Lower leg skin (tissue), 4 donors: Measurements from ENCODE around the gene CTPS2. TPM values are rescaled to one million over a fixed set of nuclear protein-coding genes. Genes with fewer than 3 reads are reported as not detected.

Experiments
- DNase-seq, 2 donors: peaks; one replicate each; pipeline ENCODE4 v3.0.0-alpha.2; 2019; ENCODE audit warnings: low spot score in 2 of 2
- H3K4me3 ChIP-seq: fragments of 200-600 bp; sonication (generic); 2 replicates; pipeline ENCODE4 v1.5.1; 2017; ENCODE audit warnings: mild to moderate bottlenecking, low read depth; ENCODE audit not compliant: poor library complexity, severe bottlenecking
- POLR2A ChIP-seq, 2 donors: fragments of 450-650 bp; IDR thresholded peaks; one replicate each; pipeline ENCODE4 v1.6.1; 2016 to 2017; ENCODE audit warnings: antibody characterized with exemption in 2 of 2, mild to moderate bottlenecking in 1 of 2, moderate library complexity in 1 of 2
- WGBS, 2 donors: methylation state at CpG; one replicate each; pipeline ENCODE4 v1.1.5; 2018; 5-methylcytosine and 5-hydroxymethylcytosine counted together
- intact Hi-C: fragments of 100-400 bp; cut with DNase I; formaldehyde crosslinking; loops from one replicate; pipeline ENCODE4 v1.15.0; 2023; ENCODE audit warnings: low total_unique reads
- total RNA-seq, 4 donors: library from RNA; depleted of rRNA; stranded (reverse); fragments of >200 nt; gene quantifications; one replicate each; pipeline ENCODE4 v1.1.0, GENCODE V29; 2016
- TF ChIP-seq, protein P1 (sequence below), 3 donors: fragments of 450-650 bp; IDR thresholded peaks; one replicate each; pipeline ENCODE4 v1.5.1; 2016; ENCODE audit warnings: antibody characterized with exemption in 3 of 3, mild to moderate bottlenecking in 3 of 3, moderate library complexity in 2 of 3

The CTPS2 gene
- total RNA-seq, 4 donors from 2014 or later: 6.7 to 11.1 (median 9.3) TPM

GRCh38 chrX:16696956-16697355 is 15.5 kb downstream of the CTPS2 start:
- DNase-seq: no peak
- intact Hi-C loops: loop anchor here (10.0 kb wide), 1 partner anchor 262 kb away; no protein-coding TSS in a partner anchor
- TF ChIP-seq POLR2A (IDR thresholded peaks at IDR 0.05): no peak
- TF ChIP-seq, protein P1, sequence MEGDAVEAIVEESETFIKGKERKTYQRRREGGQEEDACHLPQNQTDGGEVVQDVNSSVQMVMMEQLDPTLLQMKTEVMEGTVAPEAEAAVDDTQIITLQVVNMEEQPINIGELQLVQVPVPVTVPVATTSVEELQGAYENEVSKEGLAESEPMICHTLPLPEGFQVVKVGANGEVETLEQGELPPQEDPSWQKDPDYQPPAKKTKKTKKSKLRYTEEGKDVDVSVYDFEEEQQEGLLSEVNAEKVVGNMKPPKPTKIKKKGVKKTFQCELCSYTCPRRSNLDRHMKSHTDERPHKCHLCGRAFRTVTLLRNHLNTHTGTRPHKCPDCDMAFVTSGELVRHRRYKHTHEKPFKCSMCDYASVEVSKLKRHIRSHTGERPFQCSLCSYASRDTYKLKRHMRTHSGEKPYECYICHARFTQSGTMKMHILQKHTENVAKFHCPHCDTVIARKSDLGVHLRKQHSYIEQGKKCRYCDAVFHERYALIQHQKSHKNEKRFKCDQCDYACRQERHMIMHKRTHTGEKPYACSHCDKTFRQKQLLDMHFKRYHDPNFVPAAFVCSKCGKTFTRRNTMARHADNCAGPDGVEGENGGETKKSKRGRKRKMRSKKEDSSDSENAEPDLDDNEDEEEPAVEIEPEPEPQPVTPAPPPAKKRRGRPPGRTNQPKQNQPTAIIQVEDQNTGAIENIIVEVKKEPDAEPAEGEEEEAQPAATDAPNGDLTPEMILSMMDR (IDR thresholded peaks at IDR 0.05): no peak
- 71 to 79% methylated on average over 3 of the region's 3 CpGs for WGBS, 2 donors
- H3K4me3 ChIP-seq: no peak overlapping the region

- intact Hi-C loops: loop anchor here (10.0 kb wide), 1 partner anchor 260 kb away; no protein-coding TSS in a partner anchor
- no peak overlapping the region for H3K4me3 ChIP-seq
- TF ChIP-seq POLR2A (IDR thresholded peaks at IDR 0.05): no peak
- TF ChIP-seq, protein P1 (IDR thresholded peaks at IDR 0.05): peak in 1 of 3 donors; percentile 24
- DNase-seq: peak; percentile 23 to 91
- 48 to 55% methylated on average over 9 to 10 of the region's 10 CpGs for WGBS, 2 donors
Observed at GRCh38 chrX:16695079-16695676, 17.3 kb downstream of the CTPS2 start.

- intact Hi-C loops: no loop called here
- no peak for DNase-seq
- WGBS, 2 donors: 92 to 95% methylated on average over 3 of the region's 3 CpGs
- H3K4me3 ChIP-seq: no peak overlapping the region
- no peak for TF ChIP-seq POLR2A (IDR thresholded peaks at IDR 0.05)
- TF ChIP-seq, protein P1 (IDR thresholded peaks at IDR 0.05): no peak
Observed at GRCh38 chrX:16687514-16687913, 25.0 kb downstream of the CTPS2 start.

DNA sequence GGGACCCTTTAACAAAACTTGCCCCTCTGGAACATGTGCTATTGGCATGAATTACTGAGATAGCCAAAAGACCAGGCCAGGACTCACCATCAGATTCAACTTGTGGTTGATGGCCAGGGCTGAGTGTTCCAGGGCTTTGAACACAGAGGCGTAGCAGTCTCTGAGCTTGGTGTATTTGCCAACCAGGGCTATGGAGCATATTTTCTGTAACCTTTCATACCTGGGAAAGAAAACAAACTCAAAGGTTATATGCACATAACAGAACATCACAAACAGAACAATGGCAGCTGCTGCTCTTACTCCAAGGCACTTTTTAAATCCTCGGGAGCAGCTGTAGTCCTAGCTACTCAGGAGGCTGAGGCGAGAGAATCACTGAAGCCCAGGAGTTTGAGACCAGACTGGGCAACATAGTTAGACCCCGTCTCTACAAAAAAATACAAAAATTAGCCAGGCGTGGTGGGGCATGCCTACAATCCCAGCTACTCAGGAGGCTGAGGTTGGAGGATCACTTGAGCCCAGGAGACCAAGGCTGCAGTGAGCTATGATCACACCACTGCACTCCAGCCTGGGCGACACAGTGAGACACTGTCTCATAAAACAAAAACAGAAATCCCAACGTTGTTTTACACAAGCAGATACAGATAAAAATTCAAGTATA is 29.3 kb downstream of the CTPS2 start:
- TF ChIP-seq, protein P1 (IDR thresholded peaks at IDR 0.05): no peak
- no peak for TF ChIP-seq POLR2A (IDR thresholded peaks at IDR 0.05)
- 88 to 96% methylated on average over 7 of the region's 7 CpGs for WGBS, 2 donors
- DNase-seq: no peak
- no peak overlapping the region for H3K4me3 ChIP-seq
- intact Hi-C loops: no loop called here

DNA sequence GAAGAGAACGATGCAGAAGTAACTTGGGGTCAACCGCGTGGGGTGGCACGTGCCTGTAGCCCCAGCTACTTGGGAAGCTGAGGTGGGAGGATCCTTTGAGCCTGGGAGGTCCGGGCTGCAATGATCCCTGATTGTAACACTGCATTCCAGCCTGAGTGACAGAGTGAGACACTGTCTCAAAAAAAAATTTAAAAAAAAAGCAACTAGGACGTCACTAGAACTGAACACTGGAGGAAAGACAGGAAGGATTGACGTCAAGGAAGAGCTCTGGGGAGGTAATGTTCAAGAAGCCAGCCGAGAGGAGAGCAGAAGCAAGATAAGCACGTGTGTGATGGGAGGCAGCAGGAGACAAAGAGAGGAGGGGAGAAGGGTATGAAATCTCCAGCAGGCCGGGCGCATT is 33.8 kb downstream of the CTPS2 start:
- TF ChIP-seq POLR2A (IDR thresholded peaks at IDR 0.05): no peak
- TF ChIP-seq, protein P1 (IDR thresholded peaks at IDR 0.05): no peak
- DNase-seq: no peak
- intact Hi-C loops: no loop called here
- WGBS, 2 donors: 83 to 90% methylated on average over 11 of the region's 11 CpGs
- no peak overlapping the region for H3K4me3 ChIP-seq
